GM23338 (cell line): Measurements from ENCODE around the gene WDR91.

Source experiments
- CREB1 ChIP-seq: fragments of 250-450 bp; sonication (Bioruptor Pico); IDR thresholded peaks from 2 replicates; pipeline ENCODE4 v1.5.0; 2020; ENCODE audit warnings: low read depth, mild to moderate bottlenecking, moderate library complexity
- CTCF ChIP-seq, 2 experiments: fragments of 200-600 bp in 1 of 2; sonication (generic) in 1 of 2; conservative IDR thresholded peaks; 2 replicates each; pipeline versions ENCODE4 v1.5.1 to v1.6.1; 2016 to 2017; ENCODE audit warnings: antibody characterized with exemption in 2 of 2, low read depth in 2 of 2, mild to moderate bottlenecking in 2 of 2, moderate library complexity in 1 of 2
- ETS1 ChIP-seq: IDR thresholded peaks from 2 replicates; pipeline ENCODE4 v1.6.1; 2016; ENCODE audit warnings: antibody characterized with exemption
- EZH2 ChIP-seq: fragments of 200-600 bp; sonication (generic); IDR thresholded peaks from one replicate; pipeline ENCODE4 v1.8.0; 2017; ENCODE audit warnings: antibody characterized with exemption, mild to moderate bottlenecking, low read depth; ENCODE audit not compliant: unreplicated experiment
- EZH2phosphoT487 ChIP-seq: fragments of 200-600 bp; sonication (generic); IDR thresholded peaks from one replicate; pipeline ENCODE4 v1.8.1; 2018; ENCODE audit warnings: antibody characterized with exemption; ENCODE audit not compliant: unreplicated experiment
- JUNB ChIP-seq: IDR thresholded peaks from one replicate; pipeline ENCODE4 v1.6.1; 2016; ENCODE audit warnings: antibody characterized with exemption; ENCODE audit not compliant: unreplicated experiment
- POLR2AphosphoS5 ChIP-seq: IDR thresholded peaks from 2 replicates; pipeline ENCODE4 v1.6.1; 2016; ENCODE audit warnings: antibody characterized with exemption, low read depth
- REST ChIP-seq: IDR thresholded peaks from one replicate; pipeline ENCODE4 v1.6.1; 2018; ENCODE audit warnings: antibody characterized with exemption; ENCODE audit not compliant: unreplicated experiment
- STAT1 ChIP-seq: IDR thresholded peaks from one replicate; pipeline ENCODE4 v1.6.1; 2016; ENCODE audit warnings: antibody characterized with exemption; ENCODE audit not compliant: unreplicated experiment
- ZNF114 ChIP-seq: fragments of 250-450 bp; sonication (Bioruptor Pico); IDR thresholded peaks from 2 replicates; pipeline ENCODE4 v1.5.0; 2020; ENCODE audit warnings: mild to moderate bottlenecking, moderate library complexity

- TF ChIP-seq CTCF (conservative IDR thresholded peaks at IDR 0.05; ENCODE audit: low read depth in 2 of 2) (no peak), ZNF114 (CRISPR knock-in tag) (no peak), POLR2AphosphoS5 (no peak), EZH2 (no peak), STAT1 (no peak), CREB1 (CRISPR knock-in tag) (no peak), EZH2phosphoT487 (no peak), ETS1 (no peak), REST (no peak), JUNB (no peak)
These were observed 2.0 kb downstream of the WDR91 start for GRCh38 chr7:135209225-135209834.
